ENCODE results near the gene DNM3.
"Not testable (repeated sequence)": the region's sequence is repeated elsewhere in the genome, so short reads cannot be mapped to it uniquely, and the experiment has no call there.

The DNM3 gene

GRCh38 chr1:172024944-172025738 is 183.8 kb downstream of the DNM3 start:
- DNase-seq (ENCODE audit: low read depth) = not testable (repeated sequence)

GRCh38 chr1:172040466-172040865 is 199.2 kb downstream of the DNM3 start:
- peak; percentile 11 for DNase-seq (ENCODE audit: low read depth)

- no peak for DNase-seq (ENCODE audit: low read depth)
Measured at GRCh38 chr1:172041102-172041501, 199.8 kb downstream of the DNM3 start.

GRCh38 chr1:172041742-172042141 is 200.4 kb downstream of the DNM3 start:
- DNase-seq (ENCODE audit: low read depth) = no peak

- DNase-seq (ENCODE audit: low read depth) = no peak
Measured at GRCh38 chr1:172043900-172044299, 202.6 kb downstream of the DNM3 start.

- DNase-seq (ENCODE audit: low read depth) = no peak
Measured at GRCh38 chr1:172051898-172052297, 210.6 kb downstream of the DNM3 start.

- no peak for DNase-seq (ENCODE audit: low read depth)
Measured at GRCh38 chr1:172054172-172054571, 212.9 kb downstream of the DNM3 start.

GRCh38 chr1:172055816-172056419 is 214.6 kb downstream of the DNM3 start:
- not testable (repeated sequence) for DNase-seq (ENCODE audit: low read depth)

- no peak for DNase-seq (ENCODE audit: low read depth)
Measured at GRCh38 chr1:172068334-172068733, 227.0 kb downstream of the DNM3 start.

GRCh38 chr1:172069051-172069450 is 227.8 kb downstream of the DNM3 start:
- no peak for DNase-seq (ENCODE audit: low read depth)

- no peak for DNase-seq (ENCODE audit: low read depth)
Measured at GRCh38 chr1:172069534-172069933, 228.2 kb downstream of the DNM3 start.

GRCh38 chr1:172070055-172070454 is 228.8 kb downstream of the DNM3 start:
- DNase-seq (ENCODE audit: low read depth) = no peak

GRCh38 chr1:172071746-172072145 is 230.4 kb downstream of the DNM3 start:
- no peak for DNase-seq (ENCODE audit: low read depth)

GRCh38 chr1:172079859-172080258 is 238.6 kb downstream of the DNM3 start:
- DNase-seq (ENCODE audit: low read depth) = not testable (repeated sequence)

GRCh38 chr1:172083191-172083590 is 241.9 kb downstream of the DNM3 start:
- DNase-seq (ENCODE audit: low read depth) = no peak

GRCh38 chr1:172084876-172085275 is 243.6 kb downstream of the DNM3 start:
- DNase-seq (ENCODE audit: low read depth) = no peak

- DNase-seq (ENCODE audit: low read depth) = no peak
Measured at GRCh38 chr1:172085317-172085716, 244.0 kb downstream of the DNM3 start.

- no peak for DNase-seq (ENCODE audit: low read depth)
Measured at GRCh38 chr1:172086137-172086536, 244.8 kb downstream of the DNM3 start.

- no peak for DNase-seq (ENCODE audit: low read depth)
Measured at GRCh38 chr1:172088256-172088655, 247.0 kb downstream of the DNM3 start.

GRCh38 chr1:172089768-172090510 is 248.6 kb downstream of the DNM3 start:
- peak; percentile 3 for DNase-seq (ENCODE audit: low read depth)

- no peak for DNase-seq (ENCODE audit: low read depth)
Measured at GRCh38 chr1:172090511-172090817, 249.2 kb downstream of the DNM3 start.

GRCh38 chr1:172095846-172096245 is 254.5 kb downstream of the DNM3 start:
- DNase-seq (ENCODE audit: low read depth) = no peak

- no peak for DNase-seq (ENCODE audit: low read depth)
Measured at GRCh38 chr1:172105230-172105629, 263.9 kb downstream of the DNM3 start.
